ENCODE measurements around the gene ZNF777.

ZNF777 gene

DNA sequence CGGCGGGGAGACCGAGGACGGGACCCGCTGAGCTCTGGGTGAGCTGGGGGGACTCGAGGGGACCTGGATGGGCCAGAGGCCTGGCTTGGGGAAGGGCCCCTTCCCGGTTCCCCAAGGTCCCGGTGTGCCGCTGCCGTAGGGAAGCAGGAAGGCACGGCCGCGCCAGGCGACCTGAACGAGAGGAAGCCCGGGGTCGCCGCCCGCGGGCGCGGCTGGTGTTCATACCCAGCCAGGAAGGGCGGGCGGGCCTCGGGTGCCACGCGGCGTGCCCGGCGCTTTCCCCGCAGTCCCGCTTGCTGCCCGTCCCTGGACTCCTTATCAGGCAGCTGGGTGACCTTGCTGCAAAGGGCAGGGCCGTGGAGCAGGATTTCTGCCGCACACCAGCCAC is 38.0 kb downstream of the ZNF777 start (continued):
- TF ChIP-seq, protein P1, sequence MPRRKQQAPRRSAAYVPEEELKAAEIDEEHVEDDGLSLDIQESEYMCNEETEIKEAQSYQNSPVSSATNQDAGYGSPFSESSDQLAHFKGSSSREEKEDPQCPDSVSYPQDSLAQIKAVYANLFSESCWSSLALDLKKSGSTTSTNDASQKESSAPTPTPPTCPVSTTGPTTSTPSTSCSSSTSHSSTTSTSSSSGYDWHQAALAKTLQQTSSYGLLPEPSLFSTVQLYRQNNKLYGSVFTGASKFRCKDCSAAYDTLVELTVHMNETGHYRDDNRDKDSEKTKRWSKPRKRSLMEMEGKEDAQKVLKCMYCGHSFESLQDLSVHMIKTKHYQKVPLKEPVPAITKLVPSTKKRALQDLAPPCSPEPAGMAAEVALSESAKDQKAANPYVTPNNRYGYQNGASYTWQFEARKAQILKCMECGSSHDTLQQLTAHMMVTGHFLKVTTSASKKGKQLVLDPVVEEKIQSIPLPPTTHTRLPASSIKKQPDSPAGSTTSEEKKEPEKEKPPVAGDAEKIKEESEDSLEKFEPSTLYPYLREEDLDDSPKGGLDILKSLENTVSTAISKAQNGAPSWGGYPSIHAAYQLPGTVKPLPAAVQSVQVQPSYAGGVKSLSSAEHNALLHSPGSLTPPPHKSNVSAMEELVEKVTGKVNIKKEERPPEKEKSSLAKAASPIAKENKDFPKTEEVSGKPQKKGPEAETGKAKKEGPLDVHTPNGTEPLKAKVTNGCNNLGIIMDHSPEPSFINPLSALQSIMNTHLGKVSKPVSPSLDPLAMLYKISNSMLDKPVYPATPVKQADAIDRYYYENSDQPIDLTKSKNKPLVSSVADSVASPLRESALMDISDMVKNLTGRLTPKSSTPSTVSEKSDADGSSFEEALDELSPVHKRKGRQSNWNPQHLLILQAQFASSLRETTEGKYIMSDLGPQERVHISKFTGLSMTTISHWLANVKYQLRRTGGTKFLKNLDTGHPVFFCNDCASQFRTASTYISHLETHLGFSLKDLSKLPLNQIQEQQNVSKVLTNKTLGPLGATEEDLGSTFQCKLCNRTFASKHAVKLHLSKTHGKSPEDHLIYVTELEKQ (tag by site-specific recombination; IDR thresholded peaks at IDR 0.05; ENCODE audit: borderline replicate concordance), result no peak
- TF ChIP-seq ZBTB1 (tag by site-specific recombination; IDR thresholded peaks at IDR 0.05) (no peak), ZNF610 (tag by site-specific recombination; IDR thresholded peaks at IDR 0.05; ENCODE audit: borderline replicate concordance) (no peak), RBAK (tag by site-specific recombination; IDR thresholded peaks at IDR 0.05) (no peak), ZNF416 (tag by site-specific recombination; IDR thresholded peaks at IDR 0.05) (no peak), ZNF843 (tag by site-specific recombination; IDR thresholded peaks at IDR 0.05) (no peak)

DNA sequence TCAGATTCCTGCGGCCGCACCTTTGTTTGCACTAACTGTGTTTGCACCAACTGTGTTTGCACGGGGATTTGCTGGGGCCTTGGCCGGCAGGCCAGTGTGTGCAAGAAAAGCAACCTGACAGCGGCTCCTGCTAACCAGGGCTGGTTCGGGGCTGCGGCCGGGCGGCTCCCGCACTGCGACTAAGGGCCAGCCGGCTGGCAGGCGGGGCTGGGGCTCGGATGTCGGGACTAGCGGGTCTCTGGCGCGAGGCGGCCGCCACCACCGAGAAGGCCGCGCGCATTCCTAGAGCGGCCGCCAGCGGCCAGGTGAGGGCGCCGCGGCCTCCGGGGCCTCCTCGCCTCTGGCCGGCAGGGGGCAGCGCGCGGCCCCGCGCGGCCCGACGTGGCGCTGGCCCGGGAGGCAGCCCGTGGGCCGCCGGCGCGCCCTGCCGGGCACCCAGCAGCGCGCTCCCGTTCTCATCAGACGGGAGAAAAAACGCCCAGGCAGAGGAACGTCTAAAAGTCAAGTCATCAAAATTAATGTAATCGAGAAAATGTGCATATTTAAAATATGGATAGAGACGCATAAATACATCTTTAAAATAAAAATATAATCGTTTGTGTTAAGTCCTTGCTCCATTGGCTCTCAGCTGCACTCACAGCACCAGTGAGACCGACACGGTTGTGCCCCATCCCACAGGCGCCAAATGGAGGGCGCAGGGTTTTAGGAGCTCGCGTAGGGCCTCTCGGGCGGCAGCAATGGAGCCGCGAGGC is 38.5 kb downstream of the ZNF777 start:
- Histone ChIP-seq H3K27ac (ENCODE audit: extremely low read depth, low read depth, low read length) (peak overlapping the region; percentile 53; the same call in 1 of the 2 replicates), H3K9me3 (ENCODE audit: control insufficient read depth, insufficient read depth, low read depth, low read length) (no peaks in the 10 kb centered on the region), H3K4me1 (ENCODE audit: control insufficient read depth, insufficient read depth, low read length) (no peaks in the 10 kb centered on the region), H3K36me3 (ENCODE audit: control insufficient read depth in 2 of 2, insufficient read depth in 1 of 2, low read length in 2 of 2) (no peaks in the 10 kb centered on the region), H3K4me3 (ENCODE audit: low read depth, low read length) (peak overlapping the region; percentile 40)
- CTCF ChIA-PET, result interaction anchor here (0.6 to 1.7 kb wide), 8 partner anchors 12 to 226 kb away, joined by 3 to 7 read pairs (median 4); no protein-coding TSS in a partner anchor
- POLR2A ChIA-PET, result interaction anchor here (0.6 to 1.2 kb wide), 2 partner anchors 24 to 38 kb away, joined by 3 read pairs; partner anchors contain the start of gene ZNF777
- TF ChIP-seq KLF1 (tag by site-specific recombination; IDR thresholded peaks at IDR 0.05) (no peak), HOXA7 (CRISPR knock-in tag; IDR thresholded peaks at IDR 0.05; ENCODE audit: borderline replicate concordance) (no peak), OVOL3 (tag by site-specific recombination; IDR thresholded peaks at IDR 0.05) (no peak), ZNF837 (tag by site-specific recombination; IDR thresholded peaks at IDR 0.05) (no peak), ZNF792 (tag by site-specific recombination; IDR thresholded peaks at IDR 0.05) (no peak), SP3 (tag by site-specific recombination; IDR thresholded peaks at IDR 0.05) (no peak), ZNF600 (tag by site-specific recombination; IDR thresholded peaks at IDR 0.05) (no peak), MYNN (tag by site-specific recombination; IDR thresholded peaks at IDR 0.05; ENCODE audit: borderline replicate concordance) (no peak), TCF7L2 (IDR thresholded peaks at IDR 0.05; ENCODE audit: borderline replicate concordance, low read depth, low read length) (no peak), ZNF223 (tag by site-specific recombination; IDR thresholded peaks at IDR 0.05) (no peak), ZNF292 (tag by site-specific recombination; IDR thresholded peaks at IDR 0.05; ENCODE audit: borderline replicate concordance, low read depth) (no peak), ZNF48 (tag by site-specific recombination; IDR thresholded peaks at IDR 0.05) (no peak), ZNF654 (tag by site-specific recombination; IDR thresholded peaks at IDR 0.05; ENCODE audit: low read depth) (no peak)
- TF ChIP-seq, protein P2, sequence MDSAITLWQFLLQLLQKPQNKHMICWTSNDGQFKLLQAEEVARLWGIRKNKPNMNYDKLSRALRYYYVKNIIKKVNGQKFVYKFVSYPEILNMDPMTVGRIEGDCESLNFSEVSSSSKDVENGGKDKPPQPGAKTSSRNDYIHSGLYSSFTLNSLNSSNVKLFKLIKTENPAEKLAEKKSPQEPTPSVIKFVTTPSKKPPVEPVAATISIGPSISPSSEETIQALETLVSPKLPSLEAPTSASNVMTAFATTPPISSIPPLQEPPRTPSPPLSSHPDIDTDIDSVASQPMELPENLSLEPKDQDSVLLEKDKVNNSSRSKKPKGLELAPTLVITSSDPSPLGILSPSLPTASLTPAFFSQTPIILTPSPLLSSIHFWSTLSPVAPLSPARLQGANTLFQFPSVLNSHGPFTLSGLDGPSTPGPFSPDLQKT (IDR thresholded peaks at IDR 0.05; ENCODE audit: borderline replicate concordance, low read depth, low read length), result no peak
- TF ChIP-seq, protein P3, sequence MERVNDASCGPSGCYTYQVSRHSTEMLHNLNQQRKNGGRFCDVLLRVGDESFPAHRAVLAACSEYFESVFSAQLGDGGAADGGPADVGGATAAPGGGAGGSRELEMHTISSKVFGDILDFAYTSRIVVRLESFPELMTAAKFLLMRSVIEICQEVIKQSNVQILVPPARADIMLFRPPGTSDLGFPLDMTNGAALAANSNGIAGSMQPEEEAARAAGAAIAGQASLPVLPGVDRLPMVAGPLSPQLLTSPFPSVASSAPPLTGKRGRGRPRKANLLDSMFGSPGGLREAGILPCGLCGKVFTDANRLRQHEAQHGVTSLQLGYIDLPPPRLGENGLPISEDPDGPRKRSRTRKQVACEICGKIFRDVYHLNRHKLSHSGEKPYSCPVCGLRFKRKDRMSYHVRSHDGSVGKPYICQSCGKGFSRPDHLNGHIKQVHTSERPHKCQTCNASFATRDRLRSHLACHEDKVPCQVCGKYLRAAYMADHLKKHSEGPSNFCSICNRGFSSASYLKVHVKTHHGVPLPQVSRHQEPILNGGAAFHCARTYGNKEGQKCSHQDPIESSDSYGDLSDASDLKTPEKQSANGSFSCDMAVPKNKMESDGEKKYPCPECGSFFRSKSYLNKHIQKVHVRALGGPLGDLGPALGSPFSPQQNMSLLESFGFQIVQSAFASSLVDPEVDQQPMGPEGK (tag by site-specific recombination; IDR thresholded peaks at IDR 0.05), result no peak
- TF ChIP-seq, protein P4, sequence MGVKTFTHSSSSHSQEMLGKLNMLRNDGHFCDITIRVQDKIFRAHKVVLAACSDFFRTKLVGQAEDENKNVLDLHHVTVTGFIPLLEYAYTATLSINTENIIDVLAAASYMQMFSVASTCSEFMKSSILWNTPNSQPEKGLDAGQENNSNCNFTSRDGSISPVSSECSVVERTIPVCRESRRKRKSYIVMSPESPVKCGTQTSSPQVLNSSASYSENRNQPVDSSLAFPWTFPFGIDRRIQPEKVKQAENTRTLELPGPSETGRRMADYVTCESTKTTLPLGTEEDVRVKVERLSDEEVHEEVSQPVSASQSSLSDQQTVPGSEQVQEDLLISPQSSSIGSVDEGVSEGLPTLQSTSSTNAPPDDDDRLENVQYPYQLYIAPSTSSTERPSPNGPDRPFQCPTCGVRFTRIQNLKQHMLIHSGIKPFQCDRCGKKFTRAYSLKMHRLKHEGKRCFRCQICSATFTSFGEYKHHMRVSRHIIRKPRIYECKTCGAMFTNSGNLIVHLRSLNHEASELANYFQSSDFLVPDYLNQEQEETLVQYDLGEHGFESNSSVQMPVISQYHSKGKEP (tag by site-specific recombination; IDR thresholded peaks at IDR 0.05), result no peak
- TF ChIP-seq, protein P5, sequence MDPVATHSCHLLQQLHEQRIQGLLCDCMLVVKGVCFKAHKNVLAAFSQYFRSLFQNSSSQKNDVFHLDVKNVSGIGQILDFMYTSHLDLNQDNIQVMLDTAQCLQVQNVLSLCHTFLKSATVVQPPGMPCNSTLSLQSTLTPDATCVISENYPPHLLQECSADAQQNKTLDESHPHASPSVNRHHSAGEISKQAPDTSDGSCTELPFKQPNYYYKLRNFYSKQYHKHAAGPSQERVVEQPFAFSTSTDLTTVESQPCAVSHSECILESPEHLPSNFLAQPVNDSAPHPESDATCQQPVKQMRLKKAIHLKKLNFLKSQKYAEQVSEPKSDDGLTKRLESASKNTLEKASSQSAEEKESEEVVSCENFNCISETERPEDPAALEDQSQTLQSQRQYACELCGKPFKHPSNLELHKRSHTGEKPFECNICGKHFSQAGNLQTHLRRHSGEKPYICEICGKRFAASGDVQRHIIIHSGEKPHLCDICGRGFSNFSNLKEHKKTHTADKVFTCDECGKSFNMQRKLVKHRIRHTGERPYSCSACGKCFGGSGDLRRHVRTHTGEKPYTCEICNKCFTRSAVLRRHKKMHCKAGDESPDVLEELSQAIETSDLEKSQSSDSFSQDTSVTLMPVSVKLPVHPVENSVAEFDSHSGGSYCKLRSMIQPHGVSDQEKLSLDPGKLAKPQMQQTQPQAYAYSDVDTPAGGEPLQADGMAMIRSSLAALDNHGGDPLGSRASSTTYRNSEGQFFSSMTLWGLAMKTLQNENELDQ (tag by site-specific recombination; IDR thresholded peaks at IDR 0.05; ENCODE audit: low read depth), result no peak
- TF ChIP-seq, protein P6, sequence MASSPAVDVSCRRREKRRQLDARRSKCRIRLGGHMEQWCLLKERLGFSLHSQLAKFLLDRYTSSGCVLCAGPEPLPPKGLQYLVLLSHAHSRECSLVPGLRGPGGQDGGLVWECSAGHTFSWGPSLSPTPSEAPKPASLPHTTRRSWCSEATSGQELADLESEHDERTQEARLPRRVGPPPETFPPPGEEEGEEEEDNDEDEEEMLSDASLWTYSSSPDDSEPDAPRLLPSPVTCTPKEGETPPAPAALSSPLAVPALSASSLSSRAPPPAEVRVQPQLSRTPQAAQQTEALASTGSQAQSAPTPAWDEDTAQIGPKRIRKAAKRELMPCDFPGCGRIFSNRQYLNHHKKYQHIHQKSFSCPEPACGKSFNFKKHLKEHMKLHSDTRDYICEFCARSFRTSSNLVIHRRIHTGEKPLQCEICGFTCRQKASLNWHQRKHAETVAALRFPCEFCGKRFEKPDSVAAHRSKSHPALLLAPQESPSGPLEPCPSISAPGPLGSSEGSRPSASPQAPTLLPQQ (tag by site-specific recombination; IDR thresholded peaks at IDR 0.05), result peak; percentile 30; the same call in 1 of the 2 replicates
